ENCODE results near the gene TMEM116. TPM values are rescaled to one million over a fixed set of nuclear protein-coding genes. Genes with fewer than 3 reads are reported as not detected.

TMEM116 gene
- total and polyA plus RNA-seq, 2 donors (not counting 3 experiments of a cell fraction or from before 2014, with no cell fraction given): 1.6 to 3.9 TPM

DNA sequence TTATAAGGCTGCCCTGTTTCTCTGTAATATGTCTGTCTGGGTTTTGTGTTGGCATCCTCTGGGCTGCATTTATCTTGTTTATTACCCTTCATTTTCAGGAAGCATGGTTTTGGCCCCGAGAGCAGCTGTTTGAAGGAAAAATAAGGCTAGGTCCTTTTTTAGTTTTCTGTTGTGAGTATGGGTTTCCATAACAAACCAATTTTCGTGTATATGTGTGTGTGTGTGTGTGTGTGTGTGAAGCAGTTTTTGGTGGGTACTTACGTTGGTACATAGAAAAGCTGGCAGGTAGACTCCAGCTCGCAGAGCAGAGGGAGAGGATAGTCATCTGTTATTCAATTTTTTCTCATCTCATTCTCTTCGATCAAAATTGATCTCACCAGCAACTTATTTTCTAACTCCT, 118.4 kb downstream of the TMEM116 start:
- FAIRE-seq (no peak), DNase-seq (ENCODE audit: low read depth, low spot score) (no peak)
- H3K4me3 ChIP-seq (replicated peaks in 1 of 3; ENCODE audit: insufficient read depth in 1 of 3, low read depth in 1 of 3, low read length in 3 of 3): no peak overlapping the region
- CTCF ChIA-PET: no interaction called here
- no peaks in the 10 kb centered on the region for H3K79me2 ChIP-seq (ENCODE audit: control insufficient read depth, insufficient read depth, low read length)
- intact Hi-C loops (cut with micrococcal nuclease): no loop called here
- no peaks in the 10 kb centered on the region for H3K4me1 ChIP-seq (ENCODE audit: control insufficient read depth, extremely low read depth, insufficient read depth, low read length)
- no peaks in the 10 kb centered on the region for H3K9me3 ChIP-seq (replicated peaks; ENCODE audit: control insufficient read depth, insufficient read depth, low read length)
- BruUV-seq (replicated peaks): no TSS peak
- no peak overlapping the region for H3K4me2 ChIP-seq (ENCODE audit: insufficient read depth, low read length)
- H4K20me1 ChIP-seq (replicated peaks; ENCODE audit: control insufficient read depth, extremely low read depth, insufficient read depth, low read length): no peaks in the 10 kb centered on the region
- dilution Hi-C loops (cut with MboI; ENCODE audit: extremely low pct_ligation_motif_present, low sequenced_read_pairs): no loop called here
- peaks cover 16 to 21% of the 10 kb centered on the region in 2 experiments for H3K36me3 ChIP-seq (ENCODE audit: control insufficient read depth in 2 of 2, extremely low read depth in 1 of 2, insufficient read depth in 2 of 2, low read length in 2 of 2)
- POLR2A ChIA-PET: no interaction called here
- H3K27me3 ChIP-seq (ENCODE audit: control insufficient read depth in 2 of 2, insufficient read depth in 2 of 2, low read length in 2 of 2): no peaks in the 10 kb centered on the region
- no peak overlapping the region for H3K27ac ChIP-seq (ENCODE audit: insufficient read depth, low read depth, low read length)
- no peak overlapping the region for H3K9ac ChIP-seq (replicated peaks; ENCODE audit: extremely low read depth, insufficient read depth, low read length)
- H3K9me1 ChIP-seq (replicated peaks; ENCODE audit: control insufficient read depth, extremely low read depth, insufficient read depth, low read length): no peaks in the 10 kb centered on the region
- no peak overlapping the region for H2AFZ ChIP-seq (ENCODE audit: low read depth, low read length)
- TF ChIP-seq POLR2AphosphoS5 (IDR thresholded peaks at IDR 0.05; ENCODE audit: insufficient read depth, low read depth, low read length): no peak
- no peak for TF ChIP-seq FOS (IDR thresholded peaks at IDR 0.05; ENCODE audit: borderline replicate concordance, insufficient read depth, low read length)
- no peak for TF ChIP-seq POLR2A (IDR thresholded peaks at IDR 0.05; ENCODE audit: low read depth, low read length)
- TF ChIP-seq, protein P1, sequence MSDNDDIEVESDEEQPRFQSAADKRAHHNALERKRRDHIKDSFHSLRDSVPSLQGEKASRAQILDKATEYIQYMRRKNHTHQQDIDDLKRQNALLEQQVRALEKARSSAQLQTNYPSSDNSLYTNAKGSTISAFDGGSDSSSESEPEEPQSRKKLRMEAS (IDR thresholded peaks at IDR 0.05; ENCODE audit: insufficient read depth, insufficient read length): no peak
- no peak for TF ChIP-seq MYC (IDR thresholded peaks at IDR 0.05; ENCODE audit: low read depth, low read length)
- no peak for TF ChIP-seq JUN (IDR thresholded peaks at IDR 0.05; ENCODE audit: borderline replicate concordance, insufficient read depth, insufficient read length, low read depth)
- no peak for TF ChIP-seq EZH2 (IDR thresholded peaks at IDR 0.05; ENCODE audit: borderline replicate concordance, low read depth, low read length, severe bottlenecking)
- TF ChIP-seq, protein P2, sequence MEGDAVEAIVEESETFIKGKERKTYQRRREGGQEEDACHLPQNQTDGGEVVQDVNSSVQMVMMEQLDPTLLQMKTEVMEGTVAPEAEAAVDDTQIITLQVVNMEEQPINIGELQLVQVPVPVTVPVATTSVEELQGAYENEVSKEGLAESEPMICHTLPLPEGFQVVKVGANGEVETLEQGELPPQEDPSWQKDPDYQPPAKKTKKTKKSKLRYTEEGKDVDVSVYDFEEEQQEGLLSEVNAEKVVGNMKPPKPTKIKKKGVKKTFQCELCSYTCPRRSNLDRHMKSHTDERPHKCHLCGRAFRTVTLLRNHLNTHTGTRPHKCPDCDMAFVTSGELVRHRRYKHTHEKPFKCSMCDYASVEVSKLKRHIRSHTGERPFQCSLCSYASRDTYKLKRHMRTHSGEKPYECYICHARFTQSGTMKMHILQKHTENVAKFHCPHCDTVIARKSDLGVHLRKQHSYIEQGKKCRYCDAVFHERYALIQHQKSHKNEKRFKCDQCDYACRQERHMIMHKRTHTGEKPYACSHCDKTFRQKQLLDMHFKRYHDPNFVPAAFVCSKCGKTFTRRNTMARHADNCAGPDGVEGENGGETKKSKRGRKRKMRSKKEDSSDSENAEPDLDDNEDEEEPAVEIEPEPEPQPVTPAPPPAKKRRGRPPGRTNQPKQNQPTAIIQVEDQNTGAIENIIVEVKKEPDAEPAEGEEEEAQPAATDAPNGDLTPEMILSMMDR (IDR thresholded peaks at IDR 0.05; ENCODE audit: extremely low read depth in 1 of 2, insufficient read depth in 1 of 2, low read depth in 1 of 2, low read length in 2 of 2): no peak
- no peak for TF ChIP-seq GATA2 (IDR thresholded peaks at IDR 0.05; ENCODE audit: insufficient read depth, insufficient read length, low read depth, low read length)

All from endothelial cell of umbilical vein (primary cell).